Embryonic facial prominence (tissue), 1 donor: ENCODE results near the gene DCAF10.
"Not testable (repeated sequence)": the region's sequence is repeated elsewhere in the genome, so short reads cannot be mapped to it uniquely, and the experiment has no call there.

Experiments used
- DNase-seq: peaks from one replicate; pipeline ENCODE4 v3.0.0-alpha.2; 2016; ENCODE audit errors: extremely low spot score

The DCAF10 gene

GRCh38 chr9:37909326-37909725 is 108.7 kb downstream of the DCAF10 start:
- DNase-seq = no peak

GRCh38 chr9:37909836-37910235 is 109.2 kb downstream of the DCAF10 start:
- not testable (repeated sequence) for DNase-seq

DNA sequence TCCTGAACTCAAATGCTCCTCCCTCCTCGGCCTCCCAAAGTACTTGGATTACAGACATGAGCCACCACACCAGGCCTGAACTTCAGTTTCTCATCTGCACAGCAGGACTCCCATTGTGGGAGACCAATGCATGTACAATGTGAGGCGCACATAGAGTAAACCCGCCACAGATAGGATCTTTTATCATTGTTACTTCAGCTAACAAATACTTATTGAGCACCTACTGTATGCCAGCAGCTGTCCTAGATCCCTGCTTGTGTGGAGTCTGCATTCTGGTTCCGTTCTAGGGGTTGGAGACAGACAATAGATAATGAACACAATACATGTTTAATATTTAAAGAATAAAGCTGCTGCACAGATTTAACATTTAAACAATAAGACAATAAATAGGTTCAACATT is 109.7 kb downstream of the DCAF10 start:
- DNase-seq = no peak

- no peak for DNase-seq
Measured at GRCh38 chr9:37911271-37911681, 110.7 kb downstream of the DCAF10 start.

DNA sequence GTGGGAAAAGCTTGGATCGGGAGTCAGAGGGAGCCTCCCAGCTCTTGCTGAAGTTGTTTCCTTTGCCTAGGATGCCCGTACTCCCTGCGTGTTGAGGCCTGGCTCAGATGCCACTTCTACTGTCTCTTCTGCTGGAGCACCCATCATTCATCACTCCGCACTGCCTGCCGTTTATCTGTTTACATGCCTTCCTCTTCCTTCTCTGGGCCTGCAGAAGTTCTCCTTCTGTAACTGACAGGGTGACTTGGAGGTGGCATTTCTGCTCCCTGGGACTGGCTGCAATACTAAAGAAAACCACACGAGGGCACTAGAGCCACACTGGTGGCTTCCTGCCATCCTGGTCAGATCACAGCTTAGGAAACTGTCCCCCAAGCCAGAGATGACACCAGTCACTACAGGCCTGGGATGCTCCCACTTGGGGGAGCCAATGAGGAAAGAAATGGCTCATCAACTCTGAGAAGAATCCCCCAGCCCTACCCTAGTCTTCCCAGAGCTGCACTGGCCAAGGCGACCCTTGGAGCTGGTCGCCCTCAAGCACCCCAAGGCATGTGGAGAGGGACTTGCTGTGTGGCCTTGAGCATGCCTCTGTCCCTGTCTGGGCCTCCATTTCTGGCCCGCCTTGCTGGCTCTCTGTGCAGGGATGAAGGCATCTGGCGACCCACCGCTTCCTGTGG is 113.0 kb downstream of the DCAF10 start:
- peak; percentile 56 for DNase-seq

DNA sequence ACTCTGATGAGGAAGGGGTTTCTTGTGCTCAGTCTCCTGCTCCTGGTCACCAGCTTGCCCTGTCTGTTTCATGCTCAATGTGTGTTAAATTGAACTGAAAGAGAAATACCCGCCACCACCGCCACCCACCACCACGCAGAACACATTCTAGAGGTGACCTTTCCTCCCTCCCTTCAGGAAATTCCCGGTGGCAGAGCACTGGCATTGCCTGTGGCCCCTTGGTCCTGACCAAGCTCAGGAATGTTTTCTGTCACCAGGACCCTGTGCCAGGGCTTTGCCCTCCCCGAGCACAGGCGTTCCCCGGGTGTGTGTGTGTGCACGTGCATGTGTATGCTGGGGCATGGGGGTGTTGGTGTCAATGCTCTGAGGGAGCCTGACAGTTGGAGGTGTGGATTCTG is 113.6 kb downstream of the DCAF10 start:
- DNase-seq = no peak

DNA sequence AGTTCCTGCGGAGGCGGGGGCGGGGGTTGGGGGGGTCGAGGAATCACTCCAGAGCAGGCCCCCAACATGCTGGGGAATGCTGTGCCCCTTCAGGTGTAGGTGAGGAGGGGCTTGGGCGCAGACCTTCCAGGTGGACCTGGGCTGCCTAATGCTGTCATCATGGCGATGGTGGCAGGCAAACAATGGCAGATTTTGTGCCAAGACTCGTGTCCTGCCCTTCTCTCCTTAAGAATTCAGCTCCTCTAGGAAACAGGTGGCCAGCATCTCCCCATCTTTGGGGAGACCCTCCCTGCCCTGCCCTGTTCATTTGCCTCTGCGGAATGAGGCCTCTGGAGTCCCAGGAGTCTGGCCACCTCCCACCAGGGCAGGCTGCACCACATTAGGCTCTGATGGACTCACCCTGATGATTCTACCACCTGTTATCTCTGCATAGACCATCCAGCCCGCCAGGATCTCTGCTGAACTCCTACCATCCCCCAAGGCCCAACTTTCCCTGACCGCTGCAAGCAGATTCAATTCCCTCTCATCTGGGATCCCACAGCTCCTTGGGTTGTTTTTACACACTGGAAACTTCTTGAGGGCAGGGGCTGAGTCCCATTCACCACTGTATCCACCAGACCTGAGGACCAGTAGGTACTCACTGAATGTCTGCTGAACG is 114.2 kb downstream of the DCAF10 start:
- no peak for DNase-seq

GRCh38 chr9:37915911-37916470 is 115.4 kb downstream of the DCAF10 start:
- DNase-seq = no peak

DNA sequence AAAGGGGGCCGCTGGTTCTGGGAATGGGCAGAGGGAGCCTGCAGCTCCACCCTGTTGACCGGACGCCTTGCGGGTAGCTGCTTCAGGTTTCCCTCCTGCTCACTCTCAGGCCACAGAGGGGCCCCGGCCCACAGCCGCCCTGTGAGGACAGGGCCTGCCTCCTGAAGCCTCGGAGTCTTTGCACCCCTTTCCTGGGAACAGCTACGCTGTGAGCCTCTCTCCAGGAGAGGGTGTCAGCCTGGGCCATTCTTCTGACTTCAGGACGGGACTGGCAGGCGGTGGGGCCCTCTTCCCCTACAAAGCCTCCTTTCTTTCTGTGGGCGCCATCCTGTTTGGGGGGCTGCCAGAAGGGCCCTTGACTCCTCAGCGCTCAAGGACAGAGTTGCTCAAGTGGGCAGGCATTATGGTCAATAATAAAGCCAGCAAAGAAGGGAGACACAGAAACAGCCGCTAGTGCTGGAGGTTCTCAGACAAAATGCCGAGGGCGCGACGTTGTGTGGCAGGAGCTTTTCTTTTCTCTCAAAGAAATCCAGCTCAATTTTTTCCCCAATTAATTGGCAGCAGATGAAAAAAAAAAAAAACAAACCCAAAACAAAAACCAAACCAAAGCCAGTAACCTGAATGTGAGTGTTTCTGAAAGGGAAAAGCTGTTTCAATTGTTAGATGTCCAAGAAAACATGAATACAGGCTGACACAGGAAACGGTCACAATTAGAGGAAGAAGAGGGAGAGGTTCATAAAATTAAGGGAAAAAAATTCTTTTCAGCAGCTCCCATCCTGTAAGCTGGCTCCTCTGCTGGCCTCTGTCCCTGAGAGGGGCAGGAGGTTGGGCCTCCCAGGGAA is 116.1 kb downstream of the DCAF10 start:
- DNase-seq = no peak
